LNCAP (cell line): ENCODE measurements around the gene NMNAT2.

ENCODE experiments used
- TF ChIP-seq, protein P1 (sequence below): fragments of 450-650 bp; IDR thresholded peaks from 2 replicates; pipeline ENCODE4 v1.5.1; 2017; ENCODE audit warnings: mild to moderate bottlenecking

Gene NMNAT2

DNA sequence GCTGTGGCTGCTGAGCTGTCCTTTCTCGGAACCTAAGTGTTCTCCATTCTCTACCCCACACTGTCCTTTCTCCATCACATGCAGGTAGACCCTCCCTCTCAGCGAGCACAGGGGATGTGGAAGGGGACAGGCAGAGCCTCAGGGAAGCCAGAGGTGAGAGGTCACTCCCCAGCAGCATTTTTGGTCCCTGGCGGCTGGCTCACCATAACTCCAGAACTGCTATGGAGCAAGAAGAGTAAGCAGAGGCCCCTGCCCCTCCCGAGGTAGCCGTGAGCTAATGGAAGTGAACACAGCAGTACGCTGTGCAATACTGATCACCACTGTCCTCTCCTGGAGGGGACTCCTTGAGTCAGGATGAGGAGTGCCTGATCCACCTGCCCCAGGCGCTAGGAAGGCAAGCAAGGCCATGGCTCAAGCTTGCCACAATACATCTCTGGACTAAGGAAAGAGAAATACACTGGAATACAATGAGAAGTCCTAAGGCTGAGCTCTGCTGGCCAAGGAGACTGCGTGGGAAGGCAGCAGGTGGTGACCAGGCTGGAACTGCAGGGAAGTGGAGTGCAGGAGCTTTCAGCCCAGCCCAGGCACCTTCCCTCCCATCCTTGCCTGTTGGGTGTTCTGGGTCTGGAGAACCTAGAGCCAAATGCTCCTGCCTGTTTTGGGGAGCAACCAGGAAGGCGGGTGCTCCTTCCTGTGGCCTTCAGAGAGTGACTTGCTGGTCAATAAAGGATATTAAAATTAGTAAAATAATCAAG lies 135.9 kb downstream of the NMNAT2 start:
- TF ChIP-seq, protein P1, sequence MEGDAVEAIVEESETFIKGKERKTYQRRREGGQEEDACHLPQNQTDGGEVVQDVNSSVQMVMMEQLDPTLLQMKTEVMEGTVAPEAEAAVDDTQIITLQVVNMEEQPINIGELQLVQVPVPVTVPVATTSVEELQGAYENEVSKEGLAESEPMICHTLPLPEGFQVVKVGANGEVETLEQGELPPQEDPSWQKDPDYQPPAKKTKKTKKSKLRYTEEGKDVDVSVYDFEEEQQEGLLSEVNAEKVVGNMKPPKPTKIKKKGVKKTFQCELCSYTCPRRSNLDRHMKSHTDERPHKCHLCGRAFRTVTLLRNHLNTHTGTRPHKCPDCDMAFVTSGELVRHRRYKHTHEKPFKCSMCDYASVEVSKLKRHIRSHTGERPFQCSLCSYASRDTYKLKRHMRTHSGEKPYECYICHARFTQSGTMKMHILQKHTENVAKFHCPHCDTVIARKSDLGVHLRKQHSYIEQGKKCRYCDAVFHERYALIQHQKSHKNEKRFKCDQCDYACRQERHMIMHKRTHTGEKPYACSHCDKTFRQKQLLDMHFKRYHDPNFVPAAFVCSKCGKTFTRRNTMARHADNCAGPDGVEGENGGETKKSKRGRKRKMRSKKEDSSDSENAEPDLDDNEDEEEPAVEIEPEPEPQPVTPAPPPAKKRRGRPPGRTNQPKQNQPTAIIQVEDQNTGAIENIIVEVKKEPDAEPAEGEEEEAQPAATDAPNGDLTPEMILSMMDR = no peak

DNA sequence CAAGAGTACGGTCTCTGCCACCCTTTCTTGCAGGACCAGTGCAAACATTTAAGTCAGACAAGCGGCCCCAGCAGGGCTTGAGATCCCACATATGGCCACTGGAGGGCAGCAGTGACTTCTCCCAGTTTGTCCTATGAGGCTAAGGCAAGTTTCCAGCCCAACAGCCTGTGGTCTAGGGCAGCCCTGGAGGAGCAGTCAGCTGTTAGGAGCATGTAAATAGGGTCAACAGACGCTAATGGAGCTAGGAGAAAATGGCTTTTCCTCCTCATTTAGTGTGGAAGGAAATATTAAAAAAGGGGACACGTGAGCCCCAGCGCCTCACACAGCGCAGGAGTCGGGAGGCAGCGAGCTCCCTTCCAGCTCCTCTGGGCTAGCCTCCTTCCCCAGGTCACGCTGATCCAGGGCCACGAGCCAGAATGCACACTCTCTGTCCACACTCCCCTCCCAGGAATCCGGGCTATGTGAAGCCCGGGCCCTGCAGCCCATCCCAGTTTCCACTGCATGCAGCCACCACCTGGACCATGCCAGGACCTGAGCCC lies 136.6 kb downstream of the NMNAT2 start:
- TF ChIP-seq, protein P1 = peak; percentile 98

DNA sequence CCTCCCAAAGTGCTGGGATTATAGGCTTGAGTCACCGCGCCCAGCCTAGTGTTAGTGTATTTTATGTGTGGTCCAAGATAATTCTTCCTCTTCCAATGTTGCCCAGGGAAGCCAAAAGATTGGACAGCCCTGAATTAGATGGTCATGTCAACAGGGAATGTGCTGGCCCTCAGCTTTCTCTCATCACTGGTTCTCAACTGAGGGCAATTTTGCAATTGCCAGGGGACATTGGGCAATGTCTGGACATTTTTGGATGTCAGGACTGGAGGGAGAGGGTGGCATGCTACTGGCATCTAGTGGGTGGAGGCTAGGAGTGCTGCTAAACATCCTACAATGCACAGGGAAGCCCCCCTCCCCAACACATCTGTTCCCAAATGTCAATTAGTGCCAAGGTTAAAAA lies 137.1 kb downstream of the NMNAT2 start:
- TF ChIP-seq, protein P1 = no peak

DNA sequence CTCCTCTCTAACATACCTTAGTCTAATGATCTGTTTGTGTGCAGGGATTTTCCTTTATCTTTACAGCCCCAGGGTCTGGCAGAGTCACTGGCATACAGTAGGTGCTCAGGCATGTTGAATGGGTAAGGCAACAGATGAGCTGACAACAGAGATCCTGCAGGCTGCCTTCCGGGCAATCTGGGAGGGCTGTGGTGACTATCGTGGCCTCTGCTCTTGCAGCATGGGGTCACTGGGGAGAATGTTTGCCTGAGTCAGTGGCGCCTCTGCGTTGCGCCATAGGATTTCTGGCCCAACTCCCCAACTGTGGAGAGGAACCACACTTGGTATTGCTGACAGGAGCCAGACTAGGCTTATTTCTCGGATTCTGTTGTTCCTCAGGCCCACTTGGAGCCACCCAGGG lies 138.3 kb downstream of the NMNAT2 start:
- TF ChIP-seq, protein P1 = no peak

DNA sequence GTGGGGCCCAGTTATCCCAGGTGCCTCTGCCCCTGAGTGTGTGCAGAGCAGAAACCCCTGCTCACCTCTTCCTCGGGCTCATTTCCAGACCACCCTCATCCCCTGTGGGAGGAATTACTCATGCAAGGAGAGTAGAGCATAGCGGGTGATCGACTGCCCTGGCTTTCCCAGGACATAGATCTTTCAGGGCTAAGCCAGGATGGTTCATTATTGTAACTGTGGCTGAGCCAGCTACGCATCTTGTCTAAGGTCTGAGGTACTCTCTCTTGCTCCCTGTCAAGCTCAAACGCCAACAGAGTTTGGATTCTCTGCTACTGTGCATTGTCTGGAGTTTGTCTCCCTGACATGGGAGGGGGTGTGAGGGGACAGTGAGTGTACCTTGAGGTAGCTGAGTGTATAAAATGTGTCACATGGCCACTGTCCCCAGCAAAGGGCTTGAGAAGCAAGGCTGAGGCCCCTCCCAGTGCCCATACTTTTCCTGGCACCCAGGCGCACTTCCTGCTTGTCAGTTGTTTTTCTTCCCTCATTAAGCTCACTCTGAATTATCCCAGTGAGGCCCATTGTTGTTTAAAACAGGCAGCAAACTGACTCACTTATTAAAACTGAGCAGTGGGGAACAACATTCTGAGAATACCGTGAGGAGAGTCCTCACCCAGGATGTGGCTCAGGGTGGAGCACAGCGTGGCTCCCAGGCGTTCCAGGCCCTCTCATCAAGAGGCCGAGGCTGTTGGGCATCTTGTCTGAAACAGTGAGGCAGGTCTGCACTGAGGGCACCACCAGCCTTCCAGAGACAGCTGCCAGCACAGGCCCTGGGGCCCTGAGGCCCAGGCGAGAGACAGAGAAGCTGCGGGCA lies 139.2 kb downstream of the NMNAT2 start:
- TF ChIP-seq, protein P1 = no peak

DNA sequence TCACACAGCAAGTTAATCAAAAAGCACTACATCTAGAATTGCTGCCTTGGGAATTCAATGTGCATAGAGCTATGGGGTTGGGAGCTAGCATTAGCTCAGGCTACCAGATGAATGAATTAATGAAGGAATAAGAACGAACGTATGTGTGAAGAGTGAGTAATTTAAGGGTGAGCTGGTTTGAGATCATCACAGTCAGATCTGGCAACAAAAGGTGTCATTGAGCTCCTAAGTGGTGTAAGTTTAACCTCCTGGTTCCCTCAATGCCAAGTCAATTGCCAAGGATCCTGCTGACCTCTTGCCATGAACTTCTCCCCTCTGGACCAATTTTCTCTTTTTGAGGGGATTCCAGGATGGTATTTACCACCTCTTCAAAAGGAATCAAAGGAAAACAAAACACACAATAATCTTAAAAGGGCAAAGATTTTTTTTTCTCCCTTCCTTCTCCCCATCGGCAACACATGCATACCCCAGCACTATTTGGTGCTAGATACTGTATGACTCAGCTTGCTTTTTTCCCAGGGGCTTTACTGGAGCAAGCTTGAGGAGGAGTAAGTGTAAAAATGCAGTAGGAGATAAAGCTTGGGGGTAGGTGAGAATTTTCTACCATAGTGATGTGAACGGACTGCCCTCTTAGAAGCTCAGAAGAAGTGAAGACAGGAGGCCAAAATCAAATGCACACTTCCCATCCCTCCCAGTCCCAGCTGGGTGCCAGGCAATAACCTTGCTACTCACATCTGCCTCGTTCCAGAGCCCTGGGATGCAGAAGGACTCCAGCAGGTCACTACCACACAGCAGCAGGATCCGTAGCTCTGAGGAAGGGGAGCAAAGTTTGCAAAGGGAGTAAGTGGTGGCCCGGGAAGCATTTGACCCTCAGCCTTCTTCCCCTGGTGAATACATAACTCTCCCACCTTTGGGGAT lies 140.1 kb downstream of the NMNAT2 start:
- TF ChIP-seq, protein P1 = no peak
